Measurements from ENCODE around the gene ZNF175.

Gene ZNF175

DNA sequence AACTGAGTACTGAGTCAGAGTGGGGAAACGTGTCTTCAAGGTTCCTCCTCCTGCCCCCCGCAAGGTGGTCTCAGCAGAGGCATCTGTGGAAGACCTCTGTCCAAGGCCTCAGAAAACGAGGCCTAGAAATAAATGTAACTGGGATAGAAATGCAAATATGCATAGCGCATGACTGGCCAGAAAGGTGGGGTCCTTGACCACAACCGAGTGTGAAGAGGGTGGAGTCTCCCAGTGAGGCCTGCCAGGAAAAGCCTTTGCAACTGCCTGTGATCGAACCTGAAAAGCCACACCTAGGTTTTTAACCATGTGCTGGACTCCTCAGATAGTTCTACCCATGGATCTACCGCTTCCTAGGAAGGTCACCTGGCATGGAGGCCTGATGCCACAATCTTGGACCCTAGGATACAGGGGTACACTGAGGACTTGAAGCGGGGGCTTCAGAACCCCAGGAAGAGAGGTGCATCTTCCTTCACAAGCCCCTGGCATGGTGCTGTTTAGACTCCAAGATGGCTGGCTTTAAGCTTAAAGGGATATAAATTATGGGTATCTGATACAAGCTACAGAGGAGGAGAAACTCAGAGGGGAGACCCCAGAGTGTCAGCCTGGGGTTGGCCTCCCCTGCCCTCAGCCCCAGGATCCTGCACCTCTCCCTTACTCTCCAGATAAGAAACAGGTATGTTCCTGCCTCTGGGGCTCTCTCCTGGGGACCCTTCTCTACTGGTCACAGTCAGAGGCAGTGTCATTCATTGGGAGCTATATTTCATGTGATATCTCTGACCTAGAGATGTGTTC is 21.4 kb upstream of the ZNF175 start:
- no peak for FAIRE-seq
- no peak for DNase-seq (ENCODE audit: low spot score)

DNA sequence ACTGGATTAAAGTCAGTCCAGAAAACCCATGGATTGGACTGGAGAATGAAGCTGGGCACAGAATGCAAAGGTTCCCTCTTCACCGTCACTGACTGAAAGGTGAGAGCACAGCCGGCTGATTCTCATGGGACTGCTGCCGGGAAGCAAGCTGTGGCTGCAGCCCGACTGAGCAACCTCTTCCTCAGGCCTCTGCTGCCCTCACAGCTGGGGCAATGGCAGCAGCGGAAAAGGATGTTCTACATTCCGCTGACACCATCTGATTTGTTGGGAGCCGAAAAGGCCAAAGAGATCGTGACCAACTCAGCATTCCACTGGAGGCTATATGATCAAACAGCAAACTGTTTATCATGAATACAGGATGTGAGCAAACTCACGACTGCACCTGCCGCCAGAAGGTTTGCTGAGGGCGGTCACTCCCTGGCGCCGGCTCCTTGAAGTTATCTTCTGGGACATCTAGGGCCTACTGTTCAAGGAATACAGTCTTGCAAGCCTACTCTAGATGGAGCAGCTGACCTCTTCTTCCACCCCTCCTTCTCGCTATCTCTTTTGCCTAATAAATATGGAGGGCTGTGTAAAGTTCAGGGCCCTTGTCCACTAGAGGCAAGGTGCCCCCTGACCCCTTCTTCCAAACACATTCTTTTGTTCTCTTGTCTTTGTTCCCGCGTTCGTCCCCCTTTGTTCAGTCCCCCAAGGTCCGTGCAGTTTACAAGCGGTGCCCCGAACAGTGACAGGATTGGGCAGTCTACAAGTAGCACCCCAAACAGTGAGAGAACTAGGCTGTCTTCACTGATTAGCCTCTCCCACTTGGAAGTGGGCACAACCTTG is 20.0 kb upstream of the ZNF175 start:
- FAIRE-seq, result no peak
- DNase-seq (ENCODE audit: low spot score), result no peak

DNA sequence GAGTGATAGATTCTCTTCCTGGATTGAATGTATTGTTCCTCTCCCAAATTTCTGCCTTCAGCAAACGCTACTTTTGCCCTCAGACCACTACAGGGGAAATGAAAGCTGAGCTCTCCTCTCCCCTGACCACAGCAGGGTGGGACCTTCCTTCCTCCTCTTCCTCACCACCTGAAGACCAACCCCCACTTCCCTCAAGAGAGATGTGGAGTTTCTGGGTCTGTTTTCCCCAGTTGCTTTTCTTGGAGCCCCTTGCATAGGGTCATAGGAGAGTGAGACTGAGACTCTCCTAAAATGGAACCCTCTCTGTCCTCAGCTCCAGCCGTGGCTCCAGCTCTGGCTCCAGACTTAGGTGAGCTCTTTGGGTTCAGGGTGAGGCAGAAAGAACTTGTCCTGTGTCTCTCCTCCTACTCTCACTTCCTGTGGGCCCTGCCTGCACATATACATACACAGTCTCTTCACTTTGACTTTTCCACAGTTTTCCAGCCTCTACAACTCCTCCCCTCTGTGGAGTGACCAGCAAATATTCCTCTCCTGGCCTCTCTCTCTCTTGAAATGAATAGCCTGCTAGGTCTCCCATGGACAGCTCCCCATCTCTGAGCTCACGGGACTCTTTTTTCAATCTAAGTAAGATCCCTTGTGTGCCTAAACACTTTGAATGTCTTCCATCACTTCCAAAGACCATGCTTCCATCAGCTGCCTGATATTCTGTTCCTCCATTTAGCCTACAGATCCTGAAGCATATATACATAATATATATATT is 19.2 kb upstream of the ZNF175 start:
- DNase-seq (ENCODE audit: low spot score), result no peak
- no peak for FAIRE-seq

DNA sequence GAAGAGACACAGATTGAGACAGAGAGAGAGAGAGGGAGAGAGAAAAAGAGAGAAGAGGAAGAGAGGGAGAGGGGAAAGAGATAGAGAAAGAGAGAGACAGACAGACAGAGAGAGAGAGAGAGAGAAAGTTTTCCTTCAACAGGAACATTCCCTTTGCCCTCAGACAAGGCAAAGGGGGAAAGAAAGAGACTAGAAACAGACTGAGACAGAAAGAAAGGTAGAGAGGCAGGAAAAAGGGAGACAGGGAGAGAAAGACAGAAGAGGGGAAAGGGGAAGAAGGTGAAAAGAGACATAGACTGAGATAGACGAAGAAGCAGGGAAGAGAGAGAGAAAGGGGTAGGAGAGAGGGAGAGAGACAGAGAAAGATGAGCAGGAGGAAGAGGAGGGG is 18.5 kb upstream of the ZNF175 start:
- DNase-seq (ENCODE audit: low spot score) (no peak), FAIRE-seq (no peak)

DNA sequence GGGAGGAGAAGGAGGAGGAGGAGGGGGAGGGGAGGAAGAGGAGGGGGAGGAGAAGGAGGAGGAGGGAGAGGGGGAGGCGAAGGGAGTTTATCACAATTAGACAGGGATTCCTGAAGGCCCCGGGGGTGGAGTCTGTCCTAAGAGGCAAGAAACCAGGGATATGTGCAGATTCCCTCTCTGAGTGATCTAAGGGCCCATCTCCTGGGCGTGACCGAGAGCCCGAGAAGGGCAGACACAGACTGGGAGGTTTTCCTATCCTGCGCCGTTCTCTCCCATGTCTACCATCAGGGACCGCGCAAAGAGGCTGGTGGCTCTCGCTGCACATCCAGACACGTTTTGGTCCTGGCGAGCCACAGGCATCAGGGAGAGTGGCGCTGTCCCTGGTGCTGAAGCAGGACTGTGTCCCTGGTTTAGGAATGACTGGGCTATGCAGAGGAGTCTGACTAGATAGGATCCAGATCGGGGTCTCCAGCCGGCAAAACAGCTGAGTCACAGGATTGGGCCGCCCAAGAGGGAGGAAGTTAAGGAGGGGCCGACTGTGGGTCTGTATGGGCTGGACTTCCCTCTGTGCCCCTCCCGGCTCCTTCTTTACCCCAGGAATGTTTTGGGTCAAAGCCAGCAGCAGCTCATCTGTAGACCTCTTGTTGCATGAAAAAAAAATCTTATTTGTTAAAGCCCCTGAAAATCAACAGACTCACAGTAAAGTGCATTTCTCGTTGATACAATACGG is 17.9 kb upstream of the ZNF175 start:
- peak; percentile 78 for DNase-seq (ENCODE audit: low spot score)
- no peak for FAIRE-seq

DNA sequence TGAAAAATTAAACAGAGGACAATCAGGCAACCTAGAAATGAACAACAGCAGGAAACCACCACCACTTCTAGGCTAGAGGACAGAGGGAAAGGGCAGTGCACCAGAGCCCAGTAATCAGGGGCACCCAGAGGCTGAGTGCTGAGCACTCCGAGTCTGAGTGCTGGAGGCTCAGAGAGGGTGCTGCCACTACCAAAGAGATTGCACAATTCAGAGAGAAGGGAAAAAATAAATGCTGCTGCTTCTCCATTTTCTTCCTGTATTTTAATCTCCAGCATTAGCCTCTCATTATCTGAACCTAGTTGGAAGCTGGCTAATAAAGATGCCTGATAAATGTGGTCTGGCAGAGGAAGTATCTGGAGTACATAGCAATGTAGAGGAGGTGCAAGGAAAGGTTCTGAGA is 11.8 kb upstream of the ZNF175 start:
- FAIRE-seq, result no peak
- no peak for DNase-seq (ENCODE audit: low spot score)

DNA sequence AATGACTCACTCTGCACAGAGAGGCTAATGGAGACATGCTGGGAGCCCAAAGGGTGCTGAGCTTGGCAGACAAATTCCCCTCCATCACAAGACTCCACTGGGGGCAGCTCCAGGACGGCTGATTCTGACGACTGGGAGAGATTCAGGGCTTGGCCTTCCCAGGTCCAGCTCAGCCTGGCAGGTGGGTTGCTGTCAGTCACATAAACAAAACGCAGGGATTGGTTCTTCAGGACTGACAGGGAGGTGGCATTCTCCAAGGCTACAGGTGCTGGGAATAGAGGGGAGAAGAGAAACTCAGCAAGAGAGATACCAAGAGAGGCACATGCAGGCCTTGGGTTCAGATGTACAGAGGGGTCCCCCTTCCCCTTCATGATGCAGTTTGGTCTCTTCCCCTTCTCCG is 10.7 kb upstream of the ZNF175 start:
- FAIRE-seq, result no peak
- DNase-seq (ENCODE audit: low spot score), result no peak

DNA sequence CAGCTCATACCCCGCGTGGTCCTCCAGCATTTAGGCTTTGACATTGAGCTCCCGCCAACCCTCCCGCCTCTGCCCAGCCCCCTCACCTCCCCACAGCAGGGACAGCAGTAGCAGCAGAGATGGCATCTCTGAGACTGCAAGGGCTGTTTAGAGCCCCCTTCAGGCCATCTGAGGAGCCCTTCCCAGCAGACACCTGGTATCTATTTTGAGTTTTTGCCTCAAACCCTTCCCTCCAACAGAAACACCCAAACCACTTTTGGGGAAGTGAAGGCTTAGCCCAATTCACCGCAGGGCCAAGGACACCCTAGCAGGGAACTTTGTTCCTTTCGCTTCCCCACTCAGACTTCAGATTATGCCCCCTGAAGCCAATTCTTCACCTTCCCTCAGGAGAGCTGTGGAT is 6.3 kb upstream of the ZNF175 start:
- DNase-seq (ENCODE audit: low spot score) (no peak), FAIRE-seq (no peak)

DNA sequence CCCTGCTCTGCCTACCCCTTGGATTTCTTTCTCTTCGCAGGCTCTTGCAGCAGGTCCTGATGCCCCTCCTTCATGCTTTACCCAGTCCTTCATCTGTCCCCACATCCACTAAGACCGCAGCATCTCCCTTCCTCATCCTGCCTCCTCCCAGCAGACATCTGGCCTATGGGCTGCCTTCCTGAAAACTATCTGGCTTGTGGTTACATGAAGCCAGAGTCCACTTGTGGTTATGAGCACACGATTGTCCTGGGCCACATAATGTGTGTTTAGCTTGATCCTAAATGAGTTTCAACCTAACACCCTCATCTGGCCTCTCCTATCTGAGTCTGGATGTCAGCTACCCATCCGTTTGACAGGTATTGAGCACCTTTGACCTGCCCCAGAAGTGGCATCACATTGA is 5.5 kb upstream of the ZNF175 start:
- FAIRE-seq (no peak), DNase-seq (ENCODE audit: low spot score) (no peak)

DNA sequence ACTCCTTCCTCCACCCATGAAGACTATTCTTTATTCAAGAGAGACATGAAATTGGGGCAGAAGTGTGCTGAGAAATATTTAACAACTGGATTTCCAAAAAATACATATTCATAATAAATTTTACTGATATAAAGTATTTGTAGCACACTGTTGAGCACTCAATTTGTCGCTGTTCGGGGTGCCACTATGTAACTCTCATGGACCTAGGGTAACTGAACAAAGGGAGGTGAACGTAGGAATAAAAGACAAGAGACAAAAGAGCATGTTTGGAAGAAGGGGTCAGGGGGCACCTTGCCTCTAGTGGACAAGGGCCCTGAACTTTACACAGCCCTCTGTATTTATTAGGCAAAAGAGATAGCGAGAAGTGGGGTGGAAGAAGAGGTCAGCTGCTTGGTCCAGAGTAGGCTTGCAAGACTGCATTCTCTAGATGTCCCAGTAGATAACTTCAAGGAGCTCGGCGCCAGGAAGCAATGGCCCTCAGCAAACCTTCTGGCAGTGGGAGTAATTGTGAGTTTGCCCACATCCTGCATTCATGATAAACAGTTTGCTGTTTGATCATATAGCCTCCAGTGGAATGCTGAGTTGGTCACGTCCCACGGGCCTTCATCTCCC is 4.5 kb upstream of the ZNF175 start:
- FAIRE-seq (no peak), DNase-seq (ENCODE audit: low spot score) (no peak)

DNA sequence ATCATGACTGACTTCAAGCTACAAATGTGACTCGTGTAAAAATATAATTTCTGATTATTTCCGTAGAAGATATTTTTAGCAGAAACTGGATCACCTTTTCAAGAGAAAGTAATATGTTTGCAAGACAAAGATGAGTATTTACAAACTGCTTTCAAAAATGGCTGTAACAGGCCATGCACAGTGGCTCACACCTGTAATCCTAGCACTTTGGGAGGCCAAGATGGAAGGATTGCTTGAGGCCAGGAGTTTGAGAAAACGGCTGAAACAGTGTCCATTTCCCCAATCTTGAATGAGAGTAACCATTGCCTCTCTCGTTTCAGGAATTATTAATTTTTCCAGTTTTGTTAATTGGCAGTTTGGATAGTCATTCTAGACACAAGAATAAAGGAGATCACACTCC is 3.5 kb upstream of the ZNF175 start:
- FAIRE-seq, result no peak

DNA sequence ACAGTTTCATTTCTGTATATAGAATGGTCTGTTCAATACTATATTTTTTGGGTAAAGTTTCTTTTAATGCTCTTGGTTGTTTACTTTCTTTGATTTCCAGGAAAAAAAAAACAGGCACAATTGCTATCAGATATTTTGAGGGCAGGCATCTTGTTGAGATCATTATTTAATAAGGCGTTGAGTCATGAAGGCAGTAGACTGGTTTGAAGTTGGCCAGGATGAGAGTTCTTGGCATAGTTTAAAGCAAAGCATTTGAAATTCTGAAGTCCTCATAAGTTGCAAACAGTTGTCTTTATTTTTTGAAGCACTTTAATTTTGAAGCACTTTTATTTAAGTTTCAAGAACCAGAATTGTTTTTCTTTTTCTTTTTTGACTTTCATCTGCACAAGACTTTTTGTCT is 2.6 kb upstream of the ZNF175 start:
- no peak for DNase-seq (ENCODE audit: low spot score)
- FAIRE-seq, result no peak

More for the DNA sequence above, 3.5 kb upstream of the ZNF175 start:
- DNase-seq (ENCODE audit: low spot score), result no peak

DNA sequence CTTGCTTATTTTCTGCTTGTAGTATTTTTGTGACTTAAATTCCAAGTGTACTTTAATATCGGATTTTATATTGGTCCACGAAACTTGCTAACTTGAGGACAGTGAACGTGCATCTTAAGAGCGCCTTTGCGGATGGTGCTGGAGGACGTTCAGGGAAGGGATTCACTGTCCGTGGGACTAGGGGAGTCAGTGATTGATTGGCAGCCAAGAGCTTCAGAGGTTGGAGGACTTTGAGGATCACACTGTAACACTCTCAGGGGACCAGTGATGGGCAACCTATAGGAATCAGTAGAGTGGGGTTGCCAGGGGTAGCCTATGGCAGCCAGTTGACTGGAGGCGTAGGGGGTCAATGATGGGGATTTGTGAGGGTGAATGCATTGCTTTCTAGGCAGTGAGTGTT is 516 bp downstream of the ZNF175 start:
- DNase-seq (ENCODE audit: low spot score) (no peak), FAIRE-seq (no peak)

DNA sequence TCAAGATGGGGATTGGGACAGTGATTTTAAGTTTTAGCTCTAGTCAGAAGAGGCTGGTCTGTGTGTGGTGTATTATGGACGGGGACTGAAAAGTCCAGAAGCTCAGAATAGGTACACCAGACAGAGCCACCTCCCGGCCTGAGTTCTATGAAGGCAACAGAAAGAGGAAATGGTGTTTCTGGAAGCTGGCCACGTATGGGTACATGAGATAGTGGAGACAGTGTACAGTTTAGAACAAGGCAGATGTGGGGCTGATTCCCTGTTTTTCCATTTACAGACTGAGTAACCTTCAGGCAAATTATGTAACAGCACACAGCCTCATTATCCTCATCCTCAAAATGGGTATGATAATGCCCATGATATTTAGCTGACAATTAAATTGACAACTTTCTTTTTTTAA is 1.3 kb downstream of the ZNF175 start:
- DNase-seq (ENCODE audit: low spot score), result no peak
- no peak for FAIRE-seq

DNA sequence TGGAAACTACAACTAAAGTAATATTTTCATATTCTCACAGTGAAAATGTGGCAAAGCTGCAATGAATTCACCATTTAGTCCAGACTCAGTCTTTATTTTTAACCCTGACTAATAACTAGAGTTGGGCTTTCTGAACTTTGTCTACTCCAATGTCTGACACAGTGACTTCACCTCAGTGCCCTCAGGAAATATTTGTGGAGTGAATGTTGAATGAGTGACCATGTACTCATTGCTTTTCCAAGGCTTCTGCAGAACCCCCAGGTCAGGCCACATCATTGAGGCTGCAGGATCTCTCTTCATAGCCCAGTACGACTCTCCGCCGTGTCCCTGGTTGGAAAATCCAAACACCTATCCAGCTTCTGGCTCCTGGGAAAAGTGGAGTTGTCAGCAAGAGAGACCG is 1.8 kb downstream of the ZNF175 start:
- DNase-seq (ENCODE audit: low spot score) (no peak), FAIRE-seq (no peak)

DNA sequence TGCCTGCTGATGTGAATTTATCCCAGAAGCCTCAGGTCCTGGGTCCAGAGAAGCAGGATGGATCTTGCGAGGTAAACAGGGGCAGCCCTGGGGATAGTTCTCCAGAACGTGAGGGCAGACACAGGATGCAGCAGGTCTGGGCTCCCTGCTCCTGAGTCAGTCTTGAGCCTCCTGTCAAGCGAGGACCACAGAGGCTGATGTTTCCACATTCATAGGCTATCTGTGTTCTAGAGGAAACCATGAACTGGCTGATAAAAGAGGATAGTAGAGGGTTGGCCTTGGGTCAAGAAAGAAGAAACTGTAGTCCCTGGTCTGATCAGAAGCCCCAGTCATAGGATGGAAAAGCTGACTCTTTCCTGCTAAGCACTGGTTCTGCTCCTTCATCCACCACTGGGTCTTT is 2.2 kb downstream of the ZNF175 start:
- no peak for FAIRE-seq
- no peak for DNase-seq (ENCODE audit: low spot score)

DNA sequence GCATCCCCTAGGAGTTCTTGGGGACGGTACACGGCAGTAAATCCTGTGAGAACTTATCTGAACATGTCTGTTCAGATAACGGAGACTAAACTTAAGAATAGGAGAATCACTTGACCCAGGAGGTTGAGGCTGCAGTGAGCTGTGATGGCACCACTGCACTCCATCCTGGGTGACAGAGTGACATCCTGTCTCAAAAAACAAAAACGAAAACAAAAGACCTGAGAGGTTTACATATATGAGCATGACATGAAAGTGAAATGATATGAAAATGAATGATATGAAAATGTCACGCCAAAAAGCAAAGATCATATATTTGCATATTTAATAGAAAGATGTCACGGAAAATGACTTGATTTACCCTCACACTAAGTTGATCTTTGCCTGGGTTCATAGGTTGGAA is 5.8 kb downstream of the ZNF175 start:
- FAIRE-seq, result no peak
- DNase-seq (ENCODE audit: low spot score), result no peak

DNA sequence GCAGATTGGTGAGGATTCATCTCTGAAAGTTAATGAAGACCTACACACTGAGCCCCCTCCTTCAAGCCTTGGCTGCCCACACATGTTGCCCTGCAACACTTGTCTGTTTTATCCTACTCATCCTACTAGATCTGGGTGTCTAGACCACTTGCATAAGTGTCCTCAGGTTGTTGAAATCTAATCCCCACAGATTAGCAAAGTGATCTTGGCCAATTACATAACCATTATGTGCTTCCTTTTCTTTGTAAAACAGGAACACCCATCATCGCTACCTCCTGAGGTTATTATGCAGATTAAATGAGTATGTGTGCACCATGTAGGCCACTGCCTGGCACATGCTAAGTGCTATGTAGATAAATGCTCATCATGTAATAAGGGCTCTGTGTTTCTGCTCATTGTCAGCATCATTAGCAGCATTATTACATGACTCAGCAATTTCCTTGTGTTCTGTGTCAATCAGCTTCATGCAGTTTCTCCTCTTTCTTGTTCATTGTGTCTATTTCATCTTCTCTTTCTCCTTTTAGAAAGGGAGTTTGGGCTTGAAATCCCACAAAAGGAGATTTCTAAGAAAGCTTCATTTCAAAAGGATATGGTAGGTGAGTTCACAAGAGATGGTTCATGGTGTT is 15.1 kb downstream of the ZNF175 start:
- no peak for DNase-seq (ENCODE audit: low spot score)
- FAIRE-seq, result no peak

DNA sequence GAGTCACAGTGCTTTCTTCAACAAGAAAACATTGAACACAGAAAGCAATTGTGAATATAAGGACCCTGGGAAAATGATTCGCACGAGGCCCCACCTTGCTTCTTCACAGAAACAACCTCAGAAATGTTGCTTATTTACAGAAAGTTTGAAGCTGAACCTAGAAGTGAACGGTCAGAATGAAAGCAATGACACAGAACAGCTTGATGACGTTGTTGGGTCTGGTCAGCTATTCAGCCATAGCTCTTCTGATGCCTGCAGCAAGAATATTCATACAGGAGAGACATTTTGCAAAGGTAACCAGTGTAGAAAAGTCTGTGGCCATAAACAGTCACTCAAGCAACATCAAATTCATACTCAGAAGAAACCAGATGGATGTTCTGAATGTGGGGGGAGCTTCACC is 15.7 kb downstream of the ZNF175 start:
- no peak for FAIRE-seq
- DNase-seq (ENCODE audit: low spot score), result no peak
